ENCODE results near the gene MPZL1.

Gene MPZL1

DNA sequence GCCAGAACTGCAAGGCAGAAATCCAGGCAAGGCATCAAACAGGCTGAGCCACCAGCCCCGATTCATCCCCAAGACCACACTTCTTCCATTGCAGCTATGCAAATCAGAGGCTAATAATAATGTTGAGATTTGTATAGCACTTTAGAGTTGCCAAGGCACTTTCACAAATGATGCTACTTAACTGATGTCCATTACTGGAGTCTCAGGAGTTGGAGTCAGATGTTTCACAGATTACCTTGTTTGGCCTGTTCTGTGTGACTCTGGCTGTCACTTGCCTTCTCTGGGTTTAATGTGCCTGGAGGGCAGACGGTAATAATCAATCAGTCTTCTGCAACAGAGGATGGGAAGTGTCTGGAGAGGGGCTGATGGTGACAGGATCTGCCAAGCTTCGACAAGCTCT, 40.8 kb upstream of the MPZL1 start:
- H3K27ac ChIP-seq = no peak overlapping the region
- no peak for DNase-seq
- H3K9me3 ChIP-seq (ENCODE audit: severe bottlenecking) = no peaks in the 10 kb centered on the region
- H3K36me3 ChIP-seq = no peaks in the 10 kb centered on the region
- no peaks in the 10 kb centered on the region for H3K27me3 ChIP-seq (ENCODE audit: insufficient read depth, low read depth, severe bottlenecking)
- H3K4me3 ChIP-seq (ENCODE audit: low read depth, low read length) = no peak overlapping the region
- TF ChIP-seq, protein P1, sequence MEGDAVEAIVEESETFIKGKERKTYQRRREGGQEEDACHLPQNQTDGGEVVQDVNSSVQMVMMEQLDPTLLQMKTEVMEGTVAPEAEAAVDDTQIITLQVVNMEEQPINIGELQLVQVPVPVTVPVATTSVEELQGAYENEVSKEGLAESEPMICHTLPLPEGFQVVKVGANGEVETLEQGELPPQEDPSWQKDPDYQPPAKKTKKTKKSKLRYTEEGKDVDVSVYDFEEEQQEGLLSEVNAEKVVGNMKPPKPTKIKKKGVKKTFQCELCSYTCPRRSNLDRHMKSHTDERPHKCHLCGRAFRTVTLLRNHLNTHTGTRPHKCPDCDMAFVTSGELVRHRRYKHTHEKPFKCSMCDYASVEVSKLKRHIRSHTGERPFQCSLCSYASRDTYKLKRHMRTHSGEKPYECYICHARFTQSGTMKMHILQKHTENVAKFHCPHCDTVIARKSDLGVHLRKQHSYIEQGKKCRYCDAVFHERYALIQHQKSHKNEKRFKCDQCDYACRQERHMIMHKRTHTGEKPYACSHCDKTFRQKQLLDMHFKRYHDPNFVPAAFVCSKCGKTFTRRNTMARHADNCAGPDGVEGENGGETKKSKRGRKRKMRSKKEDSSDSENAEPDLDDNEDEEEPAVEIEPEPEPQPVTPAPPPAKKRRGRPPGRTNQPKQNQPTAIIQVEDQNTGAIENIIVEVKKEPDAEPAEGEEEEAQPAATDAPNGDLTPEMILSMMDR (IDR thresholded peaks at IDR 0.05; ENCODE audit: low read depth, low read length) = no peak

DNA sequence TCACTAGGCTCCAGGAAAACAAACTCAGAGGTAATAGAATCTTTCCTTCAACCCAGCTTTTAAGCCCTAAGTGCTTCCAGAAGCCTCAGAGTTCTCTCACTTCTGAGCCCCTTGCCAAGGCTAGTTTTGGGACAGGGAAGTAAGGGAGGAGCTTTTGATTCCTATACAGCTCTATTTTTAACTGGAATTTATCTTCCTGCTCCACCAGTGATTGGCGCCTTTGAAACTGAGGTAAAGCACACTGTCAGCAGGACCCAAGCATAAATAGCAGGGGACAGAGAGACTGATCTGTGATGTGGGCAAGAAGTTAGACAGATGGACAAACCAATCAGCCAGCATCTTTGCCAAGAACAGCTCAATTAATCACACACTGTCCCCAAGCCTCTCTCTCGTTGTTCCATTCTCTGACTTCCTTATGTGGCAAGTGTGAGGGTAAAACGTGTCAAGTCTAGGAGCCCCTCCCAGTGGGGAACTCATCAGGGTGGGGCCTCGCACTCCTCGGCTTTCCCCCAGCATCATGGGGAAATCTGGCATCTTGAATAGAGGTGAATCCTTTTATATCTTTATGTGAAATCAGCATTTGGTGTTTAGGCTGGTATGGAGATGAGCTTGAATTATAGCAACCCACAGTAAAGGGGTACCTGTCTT, 40.2 kb upstream of the MPZL1 start:
- no peaks in the 10 kb centered on the region for H3K36me3 ChIP-seq
- TF ChIP-seq, protein P1 (IDR thresholded peaks at IDR 0.05; ENCODE audit: low read depth, low read length) = no peak
- H3K27me3 ChIP-seq (ENCODE audit: insufficient read depth, low read depth, severe bottlenecking) = no peaks in the 10 kb centered on the region
- H3K9me3 ChIP-seq (ENCODE audit: severe bottlenecking) = no peaks in the 10 kb centered on the region
- H3K4me3 ChIP-seq (ENCODE audit: low read depth, low read length) = no peak overlapping the region
- H3K27ac ChIP-seq = no peak overlapping the region
- DNase-seq = no peak

DNA sequence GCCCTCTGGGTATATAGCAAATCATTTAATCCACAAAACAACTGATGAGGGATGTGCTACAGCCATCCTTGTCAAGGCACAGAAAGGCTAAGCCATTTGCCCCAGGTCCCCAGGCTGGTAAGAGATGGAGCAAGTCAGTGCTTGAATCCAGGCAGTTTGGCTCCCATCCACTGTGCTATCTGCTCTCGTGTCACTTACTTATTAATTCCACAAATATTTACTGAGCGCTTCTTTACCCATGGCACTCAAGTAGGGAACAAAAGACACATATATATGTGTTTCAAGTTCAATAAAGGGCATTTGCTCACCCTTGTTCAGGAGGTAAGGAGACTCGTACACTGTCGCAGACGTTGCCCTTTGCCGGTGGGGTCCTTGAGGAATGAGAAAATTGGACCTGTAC, 38.6 kb upstream of the MPZL1 start:
- H3K4me3 ChIP-seq (ENCODE audit: low read depth, low read length) = no peak overlapping the region
- TF ChIP-seq, protein P1 (IDR thresholded peaks at IDR 0.05; ENCODE audit: low read depth, low read length) = no peak
- no peaks in the 10 kb centered on the region for H3K9me3 ChIP-seq (ENCODE audit: severe bottlenecking)
- no peaks in the 10 kb centered on the region for H3K27me3 ChIP-seq (ENCODE audit: insufficient read depth, low read depth, severe bottlenecking)
- DNase-seq = no peak
- H3K27ac ChIP-seq = no peak overlapping the region
- no peaks in the 10 kb centered on the region for H3K36me3 ChIP-seq

DNA sequence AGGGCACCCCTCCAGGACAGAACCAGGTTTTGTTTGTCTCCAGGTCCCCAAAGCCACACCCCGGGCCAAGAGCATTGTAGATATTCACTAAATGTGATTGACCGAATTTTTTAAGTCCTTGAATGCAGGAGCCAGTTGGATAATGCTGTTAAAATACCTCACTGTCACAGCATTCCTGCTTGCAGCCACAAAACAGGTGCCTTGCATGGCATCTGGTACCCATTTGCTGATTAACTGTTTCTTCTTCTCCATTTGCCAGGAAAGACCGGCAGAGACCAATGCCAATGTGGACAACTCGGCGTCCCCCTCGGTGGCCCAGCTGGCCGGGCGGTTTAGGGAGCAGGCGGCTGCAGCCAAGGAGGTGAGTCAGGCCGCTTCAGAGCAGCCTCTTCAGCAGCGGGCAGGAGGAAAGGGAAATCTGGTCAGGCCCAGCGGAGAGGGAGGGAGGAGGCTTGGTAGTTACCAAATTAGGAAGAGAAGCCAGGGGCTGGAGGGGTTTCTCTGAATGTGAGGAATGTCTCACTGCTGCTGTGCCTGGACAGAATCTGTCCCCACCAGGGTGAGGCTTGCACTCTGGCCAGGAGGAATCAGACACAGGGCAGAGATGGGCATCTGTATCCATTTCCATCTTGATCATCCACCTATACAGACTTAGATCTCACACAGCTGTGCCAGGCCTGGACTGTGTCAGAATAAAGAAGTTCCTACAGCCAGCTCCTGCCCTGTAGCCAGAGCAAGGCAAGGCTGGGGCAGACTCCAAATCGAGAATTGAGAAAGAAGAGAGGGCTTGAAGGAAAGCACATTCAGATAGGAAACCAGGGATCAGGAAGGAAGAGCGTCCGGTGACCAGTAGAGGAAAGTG, 37.9 kb upstream of the MPZL1 start:
- no peaks in the 10 kb centered on the region for H3K36me3 ChIP-seq
- no peak for DNase-seq
- TF ChIP-seq, protein P1 (IDR thresholded peaks at IDR 0.05; ENCODE audit: low read depth, low read length) = no peak
- H3K27ac ChIP-seq = no peak overlapping the region
- no peaks in the 10 kb centered on the region for H3K27me3 ChIP-seq (ENCODE audit: insufficient read depth, low read depth, severe bottlenecking)
- H3K4me3 ChIP-seq (ENCODE audit: low read depth, low read length) = no peak overlapping the region
- H3K9me3 ChIP-seq (ENCODE audit: severe bottlenecking) = no peaks in the 10 kb centered on the region

DNA sequence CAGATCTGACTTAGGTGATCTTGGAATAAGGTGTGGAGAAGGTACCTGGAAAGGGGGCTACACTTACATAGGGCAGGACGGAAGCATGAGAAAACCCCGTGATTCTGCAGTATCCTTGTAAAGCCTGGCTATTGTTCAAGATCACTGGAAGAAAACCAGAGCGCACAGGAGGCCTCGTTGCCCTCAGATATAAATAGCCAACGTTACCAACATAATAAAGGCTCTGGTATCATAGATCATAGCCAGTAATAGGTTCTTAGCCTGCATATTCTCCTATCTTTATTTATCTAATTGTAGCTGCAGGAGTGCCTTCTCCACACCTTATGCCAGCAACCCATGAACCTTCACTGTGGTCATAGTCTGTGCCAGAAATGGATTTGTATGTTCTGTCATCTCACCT, 35.9 kb upstream of the MPZL1 start:
- Histone ChIP-seq H3K9me3 (ENCODE audit: severe bottlenecking) (no peaks in the 10 kb centered on the region), H3K27ac (no peak overlapping the region), H3K27me3 (ENCODE audit: insufficient read depth, low read depth, severe bottlenecking) (no peaks in the 10 kb centered on the region), H3K36me3 (no peaks in the 10 kb centered on the region), H3K4me3 (ENCODE audit: low read depth, low read length) (no peak overlapping the region)
- TF ChIP-seq, protein P1 (IDR thresholded peaks at IDR 0.05; ENCODE audit: low read depth, low read length) = no peak
- no peak for DNase-seq
